HepG2 (cell line): ENCODE data around the gene TBC1D32. TPM values are rescaled to one million over a fixed set of nuclear protein-coding genes. Genes with fewer than 3 reads are reported as not detected.

Experiments
- ATAC-seq: fragments of 200-7000 bp; cut with Tn5 transposase; 3 replicates; pipeline ENCODE4 v1.9.1; 2020; ENCODE audit warnings: mild to moderate bottlenecking, moderate library complexity
- BruUV-seq: library from RNA; stranded (reverse); fragments of 400-500 nt; replicated peaks from 2 replicates; lab custom pipeline; 2021; lab: Mats Ljungman, UMichigan
- CTCF ChIA-PET: fragments of 300-600 bp; formaldehyde crosslinking; extraction: SDS; loops from one replicate; lab custom pipeline; 2021; ENCODE audit warnings: low total read pairs, inconsistent platforms, low intra/inter-chr PET ratio; lab: Yijun Ruan, JAX
- POLR2A ChIA-PET: fragments of 350-600 bp; sonication (Branson Sonifier 250); formaldehyde crosslinking; loops from one replicate; lab custom pipeline; 2020; ENCODE audit warnings: antibody characterized with exemption, inconsistent platforms; lab: Yijun Ruan, JAX
- DNase-seq: peaks from one replicate; pipeline ENCODE4 v3.0.0-alpha.2; 2015; ENCODE audit warnings: low spot score
- FAIRE-seq: peaks from 3 replicates; lab custom pipeline; 2011; peaks lifted over from hg19 to GRCh38; lab: Jason Lieb, UNC
- H2AFZ ChIP-seq: one replicate; pipeline ENCODE4 v1.6.1; 2011; ENCODE audit warnings: low read length, inconsistent platforms
- H3K27ac ChIP-seq: fragments of 300-600 bp; 3 replicates; pipeline ENCODE4 v1.8.0; 2011; ENCODE audit warnings: mixed run types, mild to moderate bottlenecking, mixed read lengths, low read length, inconsistent platforms; ENCODE audit not compliant: insufficient read depth; ENCODE audit errors: extremely low read length
- H3K27me3 ChIP-seq, 2 experiments: fragments of 200-600 bp in 1 of 2; 2 replicates in 1 of 2; 3 replicates in 1 of 2; pipeline versions ENCODE4 v1.6.0 to v1.8.0; 2011; ENCODE audit warnings: low read length in 2 of 2, mild to moderate bottlenecking in 2 of 2, moderate library complexity in 2 of 2, inconsistent platforms in 1 of 2; ENCODE audit not compliant: insufficient read depth in 2 of 2, control insufficient read depth in 1 of 2
- H3K36me3 ChIP-seq, 2 experiments: fragments of 200-600 bp in 1 of 2; replicated peaks in 1 of 2; 2 replicates in 1 of 2; 3 replicates in 1 of 2; pipeline versions ENCODE4 v1.5.1 to v1.8.0; 2011; ENCODE audit warnings: low read length in 2 of 2, inconsistent platforms in 1 of 2; ENCODE audit not compliant: insufficient read depth in 2 of 2, control insufficient read depth in 1 of 2
- H3K4me1 ChIP-seq: 2 replicates; pipeline ENCODE4 v1.5.1; 2012; ENCODE audit warnings: low read length, inconsistent platforms; ENCODE audit not compliant: insufficient read depth
- H3K4me2 ChIP-seq: 2 replicates; pipeline ENCODE4 v1.6.0; 2011; ENCODE audit warnings: low read depth, low read length, inconsistent platforms
- H3K4me3 ChIP-seq, 3 experiments: fragments of 200-600 bp in 1 of 3; sonication (generic), shearing (Covaris generic) in 1 of 3; replicated peaks in 1 of 3; 2 replicates each; pipeline ENCODE4 v1.5.1; 2011 to 2016; ENCODE audit warnings: low read length in 3 of 3, inconsistent platforms in 2 of 3, low read depth in 2 of 3, mild to moderate bottlenecking in 2 of 3, control low read depth in 1 of 3, mixed read lengths in 1 of 3; ENCODE audit not compliant: insufficient read depth in 1 of 3
- H3K79me2 ChIP-seq: one replicate; pipeline ENCODE4 v1.6.1; 2011; ENCODE audit warnings: low read length, inconsistent platforms; ENCODE audit not compliant: insufficient read depth
- H3K9ac ChIP-seq: 2 replicates; pipeline ENCODE4 v1.6.0; 2011; ENCODE audit warnings: mild to moderate bottlenecking, low read depth, low read length, inconsistent platforms; ENCODE audit not compliant: insufficient read depth
- H3K9me3 ChIP-seq: 2 replicates; pipeline ENCODE4 v1.5.1; 2012; ENCODE audit warnings: mild to moderate bottlenecking, low read length
- H4K20me1 ChIP-seq: 2 replicates; pipeline ENCODE4 v1.6.0; 2011; ENCODE audit warnings: inconsistent platforms, mild to moderate bottlenecking, low read length, moderate library complexity; ENCODE audit not compliant: insufficient read depth
- CBX1 ChIP-seq: IDR thresholded peaks from one replicate; pipeline ENCODE4 v1.6.1; 2016; ENCODE audit warnings: antibody characterized with exemption, low read depth
- GATAD2A ChIP-seq: IDR thresholded peaks from 2 replicates; pipeline ENCODE4 v1.6.1; 2016
- NFIB ChIP-seq: sonication (generic); formaldehyde crosslinking; IDR thresholded peaks from 2 replicates; pipeline ENCODE4 v1.9.0; 2021; ENCODE audit warnings: missing genetic modification reagents, mild to moderate bottlenecking, borderline replicate concordance
- RFX5 ChIP-seq: IDR thresholded peaks from 2 replicates; pipeline ENCODE4 v1.6.1; 2011; ENCODE audit warnings: low read depth, low read length, improper control_type of control experiment
- ZNF598 ChIP-seq: sonication (generic); formaldehyde crosslinking; IDR thresholded peaks from 2 replicates; pipeline ENCODE4 v1.5.1; 2020; ENCODE audit warnings: mild to moderate bottlenecking, missing genetic modification reagents, borderline replicate concordance
- ZNF605 ChIP-seq: sonication (generic); formaldehyde crosslinking; IDR thresholded peaks from 2 replicates; pipeline ENCODE4 v1.8.0; 2022; ENCODE audit warnings: mild to moderate bottlenecking, missing genetic modification reagents
- ZNF792 ChIP-seq: IDR thresholded peaks from 2 replicates; pipeline ENCODE4 v1.6.1; 2016
- ZSCAN21 ChIP-seq: sonication (generic); formaldehyde crosslinking; IDR thresholded peaks from 2 replicates; pipeline ENCODE4 v1.8.0; 2022; ENCODE audit warnings: mild to moderate bottlenecking, missing genetic modification reagents, moderate library complexity, borderline replicate concordance
- WGBS: methylation state at CpG from one replicate; pipeline ENCODE4 v1.1.6; 2017; ENCODE audit warnings: low lambda C conversion rate; 5-methylcytosine and 5-hydroxymethylcytosine counted together
- in situ Hi-C: cut with HindIII; loops from 2 replicates; pipeline ENCODE4 v1.10.0; 2017; ENCODE audit warnings: low pct_unique_long_range_greater_than_20kb; ENCODE audit not compliant: extremely low pct_ligation_motif_present
- intact Hi-C: fragments of 100-400 bp; cut with micrococcal nuclease; formaldehyde crosslinking; loops from one replicate; pipeline ENCODE4 v1.10.0; 2022; ENCODE audit not compliant: unreplicated experiment
- polyA plus RNA-seq, 8 experiments: library from polyadenylated mRNA; depleted of rRNA in 3 of 8; stranded (reverse) in 7 of 8; unstranded in 1 of 8; fragments of >200 nt; fragmentation: Illumina TruSeq in 4 of 8; extraction: Trizol in 4 of 8; gene quantifications; 2 replicates each; pipeline versions ENCODE4 v1.2.1 to v1.2.3, GENCODE V29; 2011 to 2016; ENCODE audit warnings: low read depth in 4 of 8, missing spikeins in 1 of 8, mixed read lengths in 1 of 8; ENCODE audit not compliant: insufficient read depth in 1 of 8
- total RNA-seq, 5 experiments: library from RNA; depleted of rRNA; stranded (reverse); fragments of >200 nt; fragmentation: Illumina TruSeq; extraction: Trizol; gene quantifications; 2 replicates each; pipeline ENCODE4 v1.2.3, GENCODE V29; 2016; ENCODE audit warnings: low read depth in 1 of 5
- TF ChIP-seq, protein P1 (sequence below): sonication (generic); formaldehyde crosslinking; IDR thresholded peaks from 2 replicates; pipeline ENCODE4 v1.8.0; 2022; ENCODE audit warnings: mild to moderate bottlenecking, missing genetic modification reagents, moderate library complexity
- TF ChIP-seq, protein P2 (sequence below): IDR thresholded peaks from 2 replicates; pipeline ENCODE4 v1.6.1; 2016
- TF ChIP-seq, protein P3 (sequence below): sonication (generic); formaldehyde crosslinking; IDR thresholded peaks from 2 replicates; pipeline ENCODE4 v1.4.0; 2020; ENCODE audit warnings: missing genetic modification reagents

Gene TBC1D32
- total and polyA plus RNA-seq, 2 of the 13 experiments (the other 11 are each of a cell fraction or from before 2014, with no cell fraction given), result 2.0 to 4.8 TPM

DNA sequence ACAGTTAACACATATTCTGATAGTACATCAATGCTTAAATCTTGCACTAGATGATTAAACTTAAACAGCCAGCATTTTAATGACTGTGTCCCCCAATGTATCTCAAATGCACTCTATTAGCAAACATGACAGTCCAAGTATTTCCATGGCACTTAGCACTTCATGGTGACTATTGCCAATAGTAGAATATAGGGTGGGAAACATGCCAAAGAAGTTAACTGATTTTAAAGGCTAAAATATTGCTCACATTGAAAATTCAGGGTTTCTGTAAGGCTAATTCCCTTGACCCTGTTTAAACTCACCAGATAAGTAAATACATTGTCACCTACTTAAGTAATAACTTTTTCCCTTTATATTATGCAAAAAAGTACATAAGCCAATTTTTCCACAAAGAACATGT lies 266.9 kb downstream of the TBC1D32 start (continued):
- TF ChIP-seq, protein P1, sequence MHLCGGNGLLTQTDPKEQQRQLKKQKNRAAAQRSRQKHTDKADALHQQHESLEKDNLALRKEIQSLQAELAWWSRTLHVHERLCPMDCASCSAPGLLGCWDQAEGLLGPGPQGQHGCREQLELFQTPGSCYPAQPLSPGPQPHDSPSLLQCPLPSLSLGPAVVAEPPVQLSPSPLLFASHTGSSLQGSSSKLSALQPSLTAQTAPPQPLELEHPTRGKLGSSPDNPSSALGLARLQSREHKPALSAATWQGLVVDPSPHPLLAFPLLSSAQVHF (CRISPR knock-in tag), result no peak
- TF ChIP-seq NFIB (CRISPR knock-in tag) (no peak), RFX5 (no peak)
- TF ChIP-seq, protein P2, sequence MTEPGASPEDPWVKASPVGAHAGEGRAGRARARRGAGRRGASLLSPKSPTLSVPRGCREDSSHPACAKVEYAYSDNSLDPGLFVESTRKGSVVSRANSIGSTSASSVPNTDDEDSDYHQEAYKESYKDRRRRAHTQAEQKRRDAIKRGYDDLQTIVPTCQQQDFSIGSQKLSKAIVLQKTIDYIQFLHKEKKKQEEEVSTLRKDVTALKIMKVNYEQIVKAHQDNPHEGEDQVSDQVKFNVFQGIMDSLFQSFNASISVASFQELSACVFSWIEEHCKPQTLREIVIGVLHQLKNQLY (CRISPR knock-in tag), result no peak
- TF ChIP-seq, protein P3, sequence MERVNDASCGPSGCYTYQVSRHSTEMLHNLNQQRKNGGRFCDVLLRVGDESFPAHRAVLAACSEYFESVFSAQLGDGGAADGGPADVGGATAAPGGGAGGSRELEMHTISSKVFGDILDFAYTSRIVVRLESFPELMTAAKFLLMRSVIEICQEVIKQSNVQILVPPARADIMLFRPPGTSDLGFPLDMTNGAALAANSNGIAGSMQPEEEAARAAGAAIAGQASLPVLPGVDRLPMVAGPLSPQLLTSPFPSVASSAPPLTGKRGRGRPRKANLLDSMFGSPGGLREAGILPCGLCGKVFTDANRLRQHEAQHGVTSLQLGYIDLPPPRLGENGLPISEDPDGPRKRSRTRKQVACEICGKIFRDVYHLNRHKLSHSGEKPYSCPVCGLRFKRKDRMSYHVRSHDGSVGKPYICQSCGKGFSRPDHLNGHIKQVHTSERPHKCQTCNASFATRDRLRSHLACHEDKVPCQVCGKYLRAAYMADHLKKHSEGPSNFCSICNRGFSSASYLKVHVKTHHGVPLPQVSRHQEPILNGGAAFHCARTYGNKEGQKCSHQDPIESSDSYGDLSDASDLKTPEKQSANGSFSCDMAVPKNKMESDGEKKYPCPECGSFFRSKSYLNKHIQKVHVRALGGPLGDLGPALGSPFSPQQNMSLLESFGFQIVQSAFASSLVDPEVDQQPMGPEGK (CRISPR knock-in tag), result no peak

DNA sequence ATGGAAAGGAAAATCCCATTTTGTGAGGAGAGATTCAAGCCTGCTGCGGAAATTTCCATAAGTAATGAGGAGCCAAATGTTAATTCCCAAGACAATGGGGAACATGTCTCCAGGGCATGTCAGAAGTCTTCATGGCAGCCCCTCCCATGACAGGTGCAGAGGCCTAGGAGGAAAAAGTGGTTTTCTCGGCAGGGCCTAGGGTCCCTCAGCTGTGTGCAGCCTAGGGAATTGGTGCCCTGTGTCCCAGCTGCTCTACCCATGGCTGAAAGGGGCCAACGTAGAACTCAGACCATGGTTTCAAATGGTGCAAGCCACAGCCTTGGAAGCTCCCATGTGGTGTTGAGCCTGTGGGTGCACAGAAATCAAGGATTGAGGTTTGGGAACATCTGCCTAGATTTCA lies 269.9 kb downstream of the TBC1D32 start:
- H3K4me1 ChIP-seq, result no peaks in the 10 kb centered on the region
- DNase-seq (no peak), FAIRE-seq (no peak), ATAC-seq (no peak)
- no TSS peak for BruUV-seq
- in situ Hi-C loops (no loop called here), intact Hi-C loops (no loop called here)
- H3K36me3 ChIP-seq, result no peaks in the 10 kb centered on the region
- H3K9me3 ChIP-seq, result peaks cover 33% of the 10 kb centered on the region
- H2AFZ ChIP-seq, result no peak overlapping the region
- no peak overlapping the region for H3K27ac ChIP-seq
- no peaks in the 10 kb centered on the region for H4K20me1 ChIP-seq
- no peak overlapping the region for H3K9ac ChIP-seq
- TF ChIP-seq ZNF792 (no peak), ZSCAN21 (CRISPR knock-in tag) (no peak), GATAD2A (CRISPR knock-in tag) (no peak), ZNF605 (no peak), ZNF598 (CRISPR knock-in tag) (no peak), CBX1 (no peak)
- TF ChIP-seq, protein P3 (CRISPR knock-in tag), result no peak
- no peak overlapping the region for H3K4me2 ChIP-seq
- 2% methylated on average over 3 of the region's 3 CpGs for WGBS
- ChIA-PET POLR2A (no interaction called here), CTCF (no interaction called here)
- H3K4me3 ChIP-seq, result no peak overlapping the region
- H3K79me2 ChIP-seq, result no peaks in the 10 kb centered on the region
- H3K27me3 ChIP-seq, result no peaks in the 10 kb centered on the region
